Brain microvascular endothelial cell (primary cell): ENCODE data around the gene UBXN2A.

Source experiments
- DNase-seq: peaks from one replicate; pipeline ENCODE4 v3.0.0-alpha.2; 2020
- H3K27ac ChIP-seq: fragments of 250-450 bp; sonication (Bioruptor Pico); 2 replicates; pipeline ENCODE4 v1.5.1; 2020; ENCODE audit warnings: mild to moderate bottlenecking, moderate library complexity
- H3K27me3 ChIP-seq: fragments of 250-450 bp; sonication (Bioruptor Pico); replicated peaks from 2 replicates; pipeline ENCODE4 v1.5.1; 2020; ENCODE audit warnings: mild to moderate bottlenecking
- H3K36me3 ChIP-seq: fragments of 250-450 bp; sonication (Bioruptor Pico); replicated peaks from 2 replicates; pipeline ENCODE4 v1.5.1; 2020; ENCODE audit warnings: mild to moderate bottlenecking
- H3K4me3 ChIP-seq: 2 replicates; pipeline ENCODE4 v1.5.1; 2011; ENCODE audit warnings: low read depth, mild to moderate bottlenecking, control low read depth, low read length, moderate library complexity
- in situ Hi-C: cut with HindIII; loops from 2 replicates; pipeline ENCODE4 v1.10.0; 2017; ENCODE audit warnings: low sequenced_read_pairs, low pct_ligation_motif_present
- TF ChIP-seq, protein P1 (sequence below): IDR thresholded peaks from 2 replicates; pipeline ENCODE4 v1.5.1; 2011; ENCODE audit warnings: low read depth, mild to moderate bottlenecking, moderate library complexity, low read length, control low read depth, inconsistent platforms; ENCODE audit errors: missing control alignments

The UBXN2A gene

DNA sequence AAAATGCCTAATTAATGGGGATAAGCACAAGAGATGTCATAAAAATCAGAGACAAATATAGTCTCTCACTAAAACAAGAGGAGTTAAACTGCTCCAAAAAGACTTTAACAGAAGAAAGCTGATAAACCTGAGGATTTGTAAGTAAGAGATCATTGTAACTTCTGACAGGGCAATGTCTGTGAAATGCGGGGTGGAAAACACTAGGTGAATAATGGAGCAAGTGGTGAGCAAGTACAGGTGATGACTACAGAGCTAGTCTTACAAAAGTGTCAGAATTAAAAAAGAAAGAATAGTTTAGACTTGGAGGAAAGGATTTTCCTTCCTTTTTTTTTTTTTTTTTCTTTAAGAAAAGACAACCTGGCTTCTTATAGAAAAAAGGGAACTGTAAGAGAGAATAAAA is 36.0 kb upstream of the UBXN2A start:
- no peak overlapping the region for H3K27ac ChIP-seq
- no peak overlapping the region for H3K4me3 ChIP-seq
- no peak for DNase-seq
- TF ChIP-seq, protein P1, sequence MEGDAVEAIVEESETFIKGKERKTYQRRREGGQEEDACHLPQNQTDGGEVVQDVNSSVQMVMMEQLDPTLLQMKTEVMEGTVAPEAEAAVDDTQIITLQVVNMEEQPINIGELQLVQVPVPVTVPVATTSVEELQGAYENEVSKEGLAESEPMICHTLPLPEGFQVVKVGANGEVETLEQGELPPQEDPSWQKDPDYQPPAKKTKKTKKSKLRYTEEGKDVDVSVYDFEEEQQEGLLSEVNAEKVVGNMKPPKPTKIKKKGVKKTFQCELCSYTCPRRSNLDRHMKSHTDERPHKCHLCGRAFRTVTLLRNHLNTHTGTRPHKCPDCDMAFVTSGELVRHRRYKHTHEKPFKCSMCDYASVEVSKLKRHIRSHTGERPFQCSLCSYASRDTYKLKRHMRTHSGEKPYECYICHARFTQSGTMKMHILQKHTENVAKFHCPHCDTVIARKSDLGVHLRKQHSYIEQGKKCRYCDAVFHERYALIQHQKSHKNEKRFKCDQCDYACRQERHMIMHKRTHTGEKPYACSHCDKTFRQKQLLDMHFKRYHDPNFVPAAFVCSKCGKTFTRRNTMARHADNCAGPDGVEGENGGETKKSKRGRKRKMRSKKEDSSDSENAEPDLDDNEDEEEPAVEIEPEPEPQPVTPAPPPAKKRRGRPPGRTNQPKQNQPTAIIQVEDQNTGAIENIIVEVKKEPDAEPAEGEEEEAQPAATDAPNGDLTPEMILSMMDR, result no peak
- in situ Hi-C loops, result loop anchor here (25.0 kb wide), 1 partner anchor 92 kb away; no protein-coding TSS in a partner anchor
- H3K27me3 ChIP-seq, result no peaks in the 10 kb centered on the region
- H3K36me3 ChIP-seq, result no peaks in the 10 kb centered on the region

DNA sequence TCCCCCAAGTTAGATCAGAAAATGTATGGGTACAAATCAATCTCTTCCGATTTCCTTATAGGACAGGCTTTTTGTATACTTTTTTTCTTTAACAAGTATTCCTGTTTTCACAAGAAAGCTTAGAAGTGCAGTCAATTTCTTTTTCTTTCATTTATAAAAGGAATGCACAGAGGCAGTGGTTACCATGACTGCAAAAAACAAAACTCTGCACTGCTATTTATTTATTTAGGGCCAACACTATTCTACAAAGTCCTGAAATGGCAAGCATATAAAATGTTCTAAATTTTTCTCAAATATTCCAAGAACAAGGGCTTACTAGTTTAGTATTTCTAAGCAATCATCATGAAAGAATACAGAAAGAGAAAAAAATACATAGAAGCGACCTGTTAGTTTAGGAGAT is 35.6 kb upstream of the UBXN2A start:
- H3K36me3 ChIP-seq, result no peaks in the 10 kb centered on the region
- TF ChIP-seq, protein P1, result no peak
- in situ Hi-C loops, result loop anchor here (25.0 kb wide), 1 partner anchor 92 kb away; no protein-coding TSS in a partner anchor
- H3K27ac ChIP-seq, result no peak overlapping the region
- H3K4me3 ChIP-seq, result no peak overlapping the region
- peak; percentile 28 for DNase-seq
- no peaks in the 10 kb centered on the region for H3K27me3 ChIP-seq

DNA sequence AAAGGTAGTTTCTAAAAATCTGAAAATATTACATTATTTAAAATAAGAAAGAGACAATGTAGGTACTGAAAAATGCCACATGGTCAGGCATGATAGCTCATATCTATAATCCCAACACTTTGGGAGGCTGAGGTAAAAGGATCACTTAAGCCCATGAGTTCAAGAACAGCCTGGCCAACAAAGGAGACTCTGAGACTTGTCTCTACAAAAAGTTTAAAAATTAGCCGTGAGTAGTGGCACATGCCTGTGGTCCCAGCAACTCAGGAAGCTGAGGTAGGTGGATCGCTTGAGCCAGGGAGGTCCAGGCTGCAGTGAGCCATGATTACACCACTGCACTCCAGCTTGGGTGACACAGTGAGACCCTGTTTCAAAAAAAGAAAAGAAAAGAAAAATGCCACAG is 35.1 kb upstream of the UBXN2A start:
- TF ChIP-seq, protein P1, result no peak
- no peak overlapping the region for H3K4me3 ChIP-seq
- no peaks in the 10 kb centered on the region for H3K36me3 ChIP-seq
- no peak overlapping the region for H3K27ac ChIP-seq
- in situ Hi-C loops, result loop anchor here (25.0 kb wide), 1 partner anchor 93 kb away; no protein-coding TSS in a partner anchor
- DNase-seq, result peak; percentile 51
- no peaks in the 10 kb centered on the region for H3K27me3 ChIP-seq

DNA sequence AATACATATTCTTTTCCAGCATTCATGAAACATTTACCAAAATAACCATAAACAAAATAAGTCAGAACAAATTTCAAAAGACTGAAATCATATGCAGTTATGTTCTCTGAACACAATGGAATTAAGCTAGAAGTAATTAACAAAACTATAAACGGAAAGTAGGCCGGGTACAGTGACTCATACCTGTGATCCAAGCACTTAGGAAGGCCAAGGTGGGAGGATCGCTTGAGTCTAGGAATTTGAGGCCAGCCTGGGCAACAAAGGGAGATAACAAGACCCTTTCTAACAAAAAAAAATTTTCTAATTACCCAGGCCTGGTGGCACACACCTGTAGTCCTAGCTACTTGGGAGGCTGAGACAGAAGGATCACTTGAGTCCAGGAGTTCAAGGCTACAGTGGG is 28.2 kb upstream of the UBXN2A start:
- H3K4me3 ChIP-seq, result no peak overlapping the region
- H3K36me3 ChIP-seq, result no peaks in the 10 kb centered on the region
- H3K27me3 ChIP-seq, result no peaks in the 10 kb centered on the region
- in situ Hi-C loops, result loop anchor here (25.0 kb wide), 1 partner anchor 100 kb away; no protein-coding TSS in a partner anchor
- no peak overlapping the region for H3K27ac ChIP-seq
- TF ChIP-seq, protein P1, result no peak
- DNase-seq, result no peak

DNA sequence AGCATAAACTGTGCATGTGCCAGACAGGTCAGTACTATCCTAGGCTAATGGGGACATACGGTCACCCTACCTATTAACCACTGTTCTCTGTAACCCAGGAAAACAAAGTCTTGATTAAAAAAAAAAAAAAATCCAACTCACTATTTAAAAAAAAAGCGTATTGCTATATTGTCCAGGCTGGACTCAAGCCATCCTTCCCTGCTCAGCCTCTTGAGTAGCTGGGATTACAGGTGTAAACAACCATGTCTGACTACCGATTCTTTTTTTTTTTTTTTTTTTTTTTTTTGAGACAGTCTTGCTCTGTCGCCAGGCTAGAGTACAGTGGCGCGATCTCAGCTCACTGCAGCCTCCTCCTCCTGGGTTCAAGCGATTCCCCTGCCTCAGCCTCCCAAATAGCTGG is 24.9 kb upstream of the UBXN2A start:
- Histone ChIP-seq H3K27ac (no peak overlapping the region), H3K4me3 (no peak overlapping the region), H3K27me3 (no peaks in the 10 kb centered on the region), H3K36me3 (no peaks in the 10 kb centered on the region)
- TF ChIP-seq, protein P1, result no peak
- in situ Hi-C loops, result loop anchor here (25.0 kb wide), 1 partner anchor 103 kb away; no protein-coding TSS in a partner anchor
- no peak for DNase-seq

DNA sequence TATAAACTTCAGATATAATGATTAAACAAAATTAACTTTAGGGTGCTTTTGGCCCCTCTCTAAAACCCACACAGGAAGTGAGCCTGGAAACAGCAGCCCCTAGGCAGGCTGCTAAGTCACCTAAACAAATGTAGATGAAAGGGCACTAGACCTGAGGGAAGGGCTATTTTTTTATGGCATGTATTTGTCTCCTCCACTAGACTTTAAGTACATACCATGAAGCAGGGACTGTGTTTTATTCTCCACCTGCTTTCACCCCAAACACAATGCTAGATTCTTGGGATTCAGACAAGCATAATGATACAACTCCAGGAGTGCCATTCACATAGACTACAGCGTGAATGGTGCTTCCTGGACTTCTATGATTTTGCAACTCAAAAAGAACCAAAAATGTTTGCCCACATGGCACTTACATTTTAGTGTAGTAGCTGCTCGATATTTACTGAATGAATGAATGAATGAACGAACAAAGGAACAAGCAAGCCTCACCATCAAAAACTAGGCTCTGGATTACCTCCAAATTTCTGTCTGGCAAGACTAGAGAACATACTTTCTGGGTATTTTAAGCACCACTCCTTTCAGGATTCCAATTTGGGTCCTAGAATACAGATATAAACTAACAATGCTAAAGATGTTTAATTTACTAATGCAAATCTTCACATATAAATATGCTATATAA is 23.4 kb upstream of the UBXN2A start:
- TF ChIP-seq, protein P1, result no peak

More for the DNA sequence above, 23.4 kb upstream of the UBXN2A start:
- in situ Hi-C loops, result loop anchor here (25.0 kb wide), 1 partner anchor 105 kb away; no protein-coding TSS in a partner anchor
- Histone ChIP-seq H3K4me3 (no peak overlapping the region), H3K27ac (no peak overlapping the region), H3K36me3 (no peaks in the 10 kb centered on the region), H3K27me3 (no peaks in the 10 kb centered on the region)
- no peak for DNase-seq
